K562 (cell line): ENCODE data around the gene DNAAF3. TPM values are rescaled to one million over a fixed set of nuclear protein-coding genes. Genes with fewer than 3 reads are reported as not detected.

Source experiments
- BRF1 ChIP-seq: IDR thresholded peaks from 3 replicates; pipeline ENCODE4 v1.6.1; 2011; ENCODE audit warnings: borderline replicate concordance, mild to moderate bottlenecking; ENCODE audit not compliant: insufficient read length; ENCODE audit errors: extremely low read depth
- CHD4 ChIP-seq: fragments of 200-600 bp; sonication (generic); IDR thresholded peaks from 3 replicates; pipeline ENCODE4 v1.6.1; 2012; ENCODE audit warnings: low read depth, mild to moderate bottlenecking, mixed read lengths, low read length, inconsistent platforms; ENCODE audit not compliant: insufficient read depth, insufficient replicate concordance, poor library complexity, severe bottlenecking
- DIDO1 ChIP-seq: fragments of 450-650 bp; IDR thresholded peaks from 2 replicates; pipeline ENCODE4 v1.6.1; 2016; ENCODE audit warnings: low read depth, missing biosample characterization, missing genetic modification characterization
- MTA3 ChIP-seq: fragments of 450-650 bp; formaldehyde crosslinking; IDR thresholded peaks from 2 replicates; pipeline ENCODE4 v1.6.1; 2017; ENCODE audit warnings: mild to moderate bottlenecking, borderline replicate concordance
- NBN ChIP-seq: fragments of 450-650 bp; IDR thresholded peaks from 2 replicates; pipeline ENCODE4 v1.6.1; 2016; ENCODE audit warnings: low read depth, mild to moderate bottlenecking
- NR2F6 ChIP-seq: fragments of 450-650 bp; formaldehyde crosslinking; IDR thresholded peaks from 2 replicates; pipeline ENCODE4 v1.4.0; 2020; ENCODE audit warnings: mild to moderate bottlenecking
- POLR2H ChIP-seq: IDR thresholded peaks from 2 replicates; pipeline ENCODE4 v1.6.1; 2016; ENCODE audit warnings: missing genetic modification characterization, low read depth, mild to moderate bottlenecking, control low read depth, missing compliant biosample characterization, moderate library complexity
- TAF7 ChIP-seq: fragments of 450-650 bp; IDR thresholded peaks from 2 replicates; pipeline ENCODE4 v1.6.1; 2016; ENCODE audit warnings: missing genetic modification characterization, missing compliant biosample characterization
- U2AF2 ChIP-seq: fragments of 200-400 bp; formaldehyde crosslinking; optimal IDR thresholded peaks from 2 replicates; pipeline ENCODE3; 2017; ENCODE audit warnings: low read depth, mild to moderate bottlenecking, low read length
- ZBTB17 ChIP-seq: fragments of 450-650 bp; formaldehyde crosslinking; IDR thresholded peaks from 2 replicates; pipeline ENCODE4 v1.4.0; 2020; ENCODE audit warnings: mild to moderate bottlenecking
- ZNF121 ChIP-seq: sonication (generic); formaldehyde crosslinking; conservative IDR thresholded peaks from 2 replicates; pipeline ENCODE4 v1.8.0; 2022; ENCODE audit warnings: missing genetic modification reagents
- ZNF184 ChIP-seq: sonication (generic); formaldehyde crosslinking; IDR thresholded peaks from 2 replicates; pipeline ENCODE4 v1.5.0; 2020; ENCODE audit warnings: missing genetic modification reagents
- ZNF507 ChIP-seq: conservative IDR thresholded peaks from 2 replicates; pipeline ENCODE4 v1.6.1; 2017; ENCODE audit warnings: missing genetic modification characterization, missing compliant biosample characterization
- polyA plus RNA-seq, 8 experiments: library from polyadenylated mRNA; depleted of rRNA in 4 of 8; stranded (reverse) in 5 of 8; unstranded in 3 of 8; fragments of >200 nt; fragmentation: Nextera tagmentation in 2 of 8; fragmentation: Illumina TruSeq in 1 of 8; extraction: Ambion mirVana in 2 of 8; extraction: Trizol in 1 of 8; gene quantifications; 2 replicates each; pipeline versions ENCODE4 v1.2.1 to v1.2.3, GENCODE V29; 2011 to 2014; ENCODE audit warnings: inconsistent platforms in 1 of 8, missing spikeins in 1 of 8
- total RNA-seq, 7 experiments: library from RNA; depleted of rRNA in 6 of 7; stranded (reverse); fragments of >200 nt in 6 of 7; fragmentation: Illumina TruSeq in 2 of 7; extraction: Trizol in 2 of 7; gene quantifications; 2 replicates each; pipeline versions ENCODE4 v1.2.1 to v1.2.3, GENCODE V29; 2011 to 2021; ENCODE audit warnings: low replicate concordance in 1 of 7
- TF ChIP-seq, protein P1 (sequence below): fragments of 250-450 bp; sonication (Bioruptor Pico); IDR thresholded peaks from 2 replicates; pipeline ENCODE4 v1.4.0; 2020
- TF ChIP-seq, protein P2 (sequence below): fragments of 450-650 bp; IDR thresholded peaks from 2 replicates; pipeline ENCODE4 v1.6.1; 2018; ENCODE audit not compliant: partially characterized antibody
- TF ChIP-seq, protein P3 (sequence below): sonication (generic); formaldehyde crosslinking; IDR thresholded peaks from 2 replicates; pipeline ENCODE4 v1.8.1; 2023; ENCODE audit warnings: mild to moderate bottlenecking, missing genetic modification reagents

DNAAF3 gene
- total and polyA plus RNA-seq, 9 of the 15 experiments (the other 6 are each of a cell fraction or from before 2014, with no cell fraction given): 21.6 to 61.5 (median 43.0) TPM

DNA sequence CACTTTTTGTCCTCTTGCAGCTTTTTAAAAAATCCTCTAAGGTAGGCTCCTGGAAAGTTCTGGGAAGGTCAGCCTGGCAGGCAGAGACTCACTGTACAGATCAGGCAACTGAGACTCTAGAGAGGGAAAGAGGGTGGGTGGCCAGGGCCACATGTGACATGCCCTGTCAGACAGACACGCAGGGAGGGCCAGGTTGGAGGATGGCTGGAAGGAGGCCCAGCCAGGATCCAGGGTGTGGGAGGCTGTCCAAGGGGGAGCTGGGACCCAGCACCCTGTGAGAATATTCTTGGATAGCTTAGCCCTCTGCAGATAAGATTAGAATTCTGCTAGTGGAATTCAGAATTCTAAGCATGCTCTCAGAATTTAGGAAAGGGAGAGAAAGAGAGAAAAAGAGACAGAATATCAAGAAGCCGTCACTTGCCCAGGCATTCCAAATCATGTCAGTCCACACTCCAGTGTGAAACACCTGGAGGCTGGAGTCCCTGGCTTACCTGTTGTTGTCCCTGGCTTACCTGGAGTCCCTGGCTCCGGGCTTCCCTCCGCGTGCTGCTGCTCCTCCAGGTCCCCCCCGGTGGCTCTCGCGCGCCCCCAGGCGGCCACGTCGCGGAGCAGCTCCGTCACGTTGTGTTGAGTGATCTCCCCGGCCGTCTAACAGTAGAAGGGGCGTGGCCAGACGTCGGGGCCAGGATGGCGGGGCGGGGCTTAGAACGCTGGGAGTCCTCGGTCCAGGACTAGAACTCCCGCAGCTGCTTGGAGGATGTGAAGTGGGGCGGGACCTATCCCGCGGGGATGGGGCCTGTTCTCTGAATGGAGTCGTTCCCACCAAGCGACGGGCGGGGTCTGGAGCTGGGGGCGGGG is 6.1 kb downstream of the DNAAF3 start (continued):
- TF ChIP-seq, protein P1, sequence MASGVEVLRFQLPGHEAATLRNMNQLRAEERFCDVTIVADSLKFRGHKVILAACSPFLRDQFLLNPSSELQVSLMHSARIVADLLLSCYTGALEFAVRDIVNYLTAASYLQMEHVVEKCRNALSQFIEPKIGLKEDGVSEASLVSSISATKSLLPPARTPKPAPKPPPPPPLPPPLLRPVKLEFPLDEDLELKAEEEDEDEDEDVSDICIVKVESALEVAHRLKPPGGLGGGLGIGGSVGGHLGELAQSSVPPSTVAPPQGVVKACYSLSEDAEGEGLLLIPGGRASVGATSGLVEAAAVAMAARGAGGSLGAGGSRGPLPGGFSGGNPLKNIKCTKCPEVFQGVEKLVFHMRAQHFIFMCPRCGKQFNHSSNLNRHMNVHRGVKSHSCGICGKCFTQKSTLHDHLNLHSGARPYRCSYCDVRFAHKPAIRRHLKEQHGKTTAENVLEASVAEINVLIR (CRISPR knock-in tag): no peak
- TF ChIP-seq, protein P2, sequence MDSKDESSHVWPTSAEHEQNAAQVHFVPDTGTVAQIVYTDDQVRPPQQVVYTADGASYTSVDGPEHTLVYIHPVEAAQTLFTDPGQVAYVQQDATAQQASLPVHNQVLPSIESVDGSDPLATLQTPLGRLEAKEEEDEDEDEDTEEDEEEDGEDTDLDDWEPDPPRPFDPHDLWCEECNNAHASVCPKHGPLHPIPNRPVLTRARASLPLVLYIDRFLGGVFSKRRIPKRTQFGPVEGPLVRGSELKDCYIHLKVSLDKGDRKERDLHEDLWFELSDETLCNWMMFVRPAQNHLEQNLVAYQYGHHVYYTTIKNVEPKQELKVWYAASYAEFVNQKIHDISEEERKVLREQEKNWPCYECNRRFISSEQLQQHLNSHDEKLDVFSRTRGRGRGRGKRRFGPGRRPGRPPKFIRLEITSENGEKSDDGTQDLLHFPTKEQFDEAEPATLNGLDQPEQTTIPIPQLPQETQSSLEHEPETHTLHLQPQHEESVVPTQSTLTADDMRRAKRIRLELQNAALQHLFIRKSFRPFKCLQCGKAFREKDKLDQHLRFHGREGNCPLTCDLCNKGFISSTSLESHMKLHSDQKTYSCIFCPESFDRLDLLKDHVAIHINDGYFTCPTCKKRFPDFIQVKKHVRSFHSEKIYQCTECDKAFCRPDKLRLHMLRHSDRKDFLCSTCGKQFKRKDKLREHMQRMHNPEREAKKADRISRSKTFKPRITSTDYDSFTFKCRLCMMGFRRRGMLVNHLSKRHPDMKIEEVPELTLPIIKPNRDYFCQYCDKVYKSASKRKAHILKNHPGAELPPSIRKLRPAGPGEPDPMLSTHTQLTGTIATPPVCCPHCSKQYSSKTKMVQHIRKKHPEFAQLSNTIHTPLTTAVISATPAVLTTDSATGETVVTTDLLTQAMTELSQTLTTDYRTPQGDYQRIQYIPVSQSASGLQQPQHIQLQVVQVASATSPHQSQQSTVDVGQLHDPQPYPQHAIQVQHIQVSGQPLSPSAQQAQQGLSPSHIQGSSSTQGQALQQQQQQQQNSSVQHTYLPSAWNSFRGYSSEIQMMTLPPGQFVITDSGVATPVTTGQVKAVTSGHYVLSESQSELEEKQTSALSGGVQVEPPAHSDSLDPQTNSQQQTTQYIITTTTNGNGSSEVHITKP: peak; percentile 35
- TF ChIP-seq, protein P3, sequence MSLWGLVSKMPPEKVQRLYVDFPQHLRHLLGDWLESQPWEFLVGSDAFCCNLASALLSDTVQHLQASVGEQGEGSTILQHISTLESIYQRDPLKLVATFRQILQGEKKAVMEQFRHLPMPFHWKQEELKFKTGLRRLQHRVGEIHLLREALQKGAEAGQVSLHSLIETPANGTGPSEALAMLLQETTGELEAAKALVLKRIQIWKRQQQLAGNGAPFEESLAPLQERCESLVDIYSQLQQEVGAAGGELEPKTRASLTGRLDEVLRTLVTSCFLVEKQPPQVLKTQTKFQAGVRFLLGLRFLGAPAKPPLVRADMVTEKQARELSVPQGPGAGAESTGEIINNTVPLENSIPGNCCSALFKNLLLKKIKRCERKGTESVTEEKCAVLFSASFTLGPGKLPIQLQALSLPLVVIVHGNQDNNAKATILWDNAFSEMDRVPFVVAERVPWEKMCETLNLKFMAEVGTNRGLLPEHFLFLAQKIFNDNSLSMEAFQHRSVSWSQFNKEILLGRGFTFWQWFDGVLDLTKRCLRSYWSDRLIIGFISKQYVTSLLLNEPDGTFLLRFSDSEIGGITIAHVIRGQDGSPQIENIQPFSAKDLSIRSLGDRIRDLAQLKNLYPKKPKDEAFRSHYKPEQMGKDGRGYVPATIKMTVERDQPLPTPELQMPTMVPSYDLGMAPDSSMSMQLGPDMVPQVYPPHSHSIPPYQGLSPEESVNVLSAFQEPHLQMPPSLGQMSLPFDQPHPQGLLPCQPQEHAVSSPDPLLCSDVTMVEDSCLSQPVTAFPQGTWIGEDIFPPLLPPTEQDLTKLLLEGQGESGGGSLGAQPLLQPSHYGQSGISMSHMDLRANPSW (CRISPR knock-in tag): no peak
- TF ChIP-seq POLR2H: no peak
- TF ChIP-seq CHD4: no peak
- no peak for TF ChIP-seq ZBTB17 (CRISPR knock-in tag)
- TF ChIP-seq ZNF507 (tag): no peak
- TF ChIP-seq DIDO1: no peak
- TF ChIP-seq NR2F6 (CRISPR knock-in tag): no peak
- no peak for TF ChIP-seq U2AF2
- no peak for TF ChIP-seq BRF1
- no peak for TF ChIP-seq ZNF121 (CRISPR knock-in tag)
- TF ChIP-seq NBN: peak; percentile 66; the same call in 1 of the 2 replicates
- no peak for TF ChIP-seq ZNF184 (CRISPR knock-in tag)
- TF ChIP-seq MTA3: no peak; the same call in 1 of the 2 replicates
- no peak for TF ChIP-seq TAF7 (tag)
